SK-N-SH treated with all-trans-retinoic acid at 6 μM for 48 hours (cell line): Measurements from ENCODE around the gene ZC2HC1B.
A peak's percentile ranks its signal among the peaks of the same experiment; 100 is the strongest.

Experiments used
- ATAC-seq: fragments of 200-7000 bp; cut with Tn5 transposase; 3 replicates; pipeline ENCODE4 v1.9.1; 2020; ENCODE audit warnings: mild to moderate bottlenecking, moderate library complexity
- ARNTL ChIP-seq: fragments of 450-650 bp; formaldehyde crosslinking; IDR thresholded peaks from 2 replicates; pipeline ENCODE4 v1.5.0; 2020; ENCODE audit warnings: low read depth, mild to moderate bottlenecking, moderate library complexity, borderline replicate concordance
- BACH2 ChIP-seq: fragments of 250-450 bp; sonication (Bioruptor Pico); IDR thresholded peaks from 2 replicates; pipeline ENCODE4 v1.9.0; 2021; ENCODE audit warnings: mild to moderate bottlenecking, borderline replicate concordance
- CSDC2 ChIP-seq: fragments of 250-450 bp; sonication (Bioruptor Pico); IDR thresholded peaks from 2 replicates; pipeline ENCODE4 v1.5.0; 2020; ENCODE audit warnings: mild to moderate bottlenecking, moderate library complexity
- ESRRG ChIP-seq: fragments of 250-450 bp; sonication (Bioruptor Pico); IDR thresholded peaks from 2 replicates; pipeline ENCODE4 v1.6.1; 2021; ENCODE audit warnings: mild to moderate bottlenecking
- ISL1 ChIP-seq: fragments of 250-450 bp; sonication (Bioruptor Pico); IDR thresholded peaks from 2 replicates; pipeline ENCODE4 v2.1.2; 2022; ENCODE audit warnings: mild to moderate bottlenecking, moderate library complexity
- OSR1 ChIP-seq: fragments of 250-450 bp; sonication (Bioruptor Pico); IDR thresholded peaks from 2 replicates; pipeline ENCODE4 v1.8.0; 2022; ENCODE audit warnings: moderate library complexity, mild to moderate bottlenecking, inconsistent platforms
- PPARA ChIP-seq: fragments of 250-450 bp; sonication (Bioruptor Pico); IDR thresholded peaks from 2 replicates; pipeline ENCODE4 v1.5.0; 2020; ENCODE audit warnings: mild to moderate bottlenecking, borderline replicate concordance
- RARB ChIP-seq: fragments of 250-450 bp; sonication (Bioruptor Pico); IDR thresholded peaks from 2 replicates; pipeline ENCODE4 v1.8.0; 2021; ENCODE audit warnings: mild to moderate bottlenecking, moderate library complexity
- SNAI2 ChIP-seq: fragments of 250-450 bp; sonication (Bioruptor Pico); IDR thresholded peaks from 2 replicates; pipeline ENCODE4 v1.5.0; 2020; ENCODE audit warnings: mild to moderate bottlenecking, moderate library complexity
- TCF4 ChIP-seq: fragments of 250-450 bp; sonication (Bioruptor Pico); IDR thresholded peaks from 2 replicates; pipeline ENCODE4 v1.8.0; 2021; ENCODE audit warnings: mild to moderate bottlenecking, moderate library complexity, borderline replicate concordance
- TOX ChIP-seq: fragments of 250-450 bp; sonication (Bioruptor Pico); IDR thresholded peaks from 2 replicates; pipeline ENCODE4 v1.8.0; 2021; ENCODE audit warnings: mild to moderate bottlenecking, moderate library complexity, borderline replicate concordance
- ZC3H10 ChIP-seq: fragments of 250-450 bp; sonication (Bioruptor Pico); IDR thresholded peaks from 2 replicates; pipeline ENCODE4 v1.5.1; 2021; ENCODE audit warnings: mild to moderate bottlenecking, moderate library complexity
- ZFP3 ChIP-seq: fragments of 250-450 bp; sonication (Bioruptor Pico); IDR thresholded peaks from 2 replicates; pipeline ENCODE4 v1.5.0; 2020; ENCODE audit warnings: mild to moderate bottlenecking, moderate library complexity
- ZFP30 ChIP-seq: fragments of 450-650 bp; formaldehyde crosslinking; IDR thresholded peaks from 2 replicates; pipeline ENCODE4 v1.5.0; 2022; ENCODE audit warnings: mild to moderate bottlenecking, moderate library complexity
- ZNF565 ChIP-seq: fragments of 450-650 bp; formaldehyde crosslinking; conservative IDR thresholded peaks from 2 replicates; pipeline ENCODE4 v1.5.0; 2020; ENCODE audit warnings: low read depth, mild to moderate bottlenecking, moderate library complexity
- ZNF70 ChIP-seq: fragments of 450-650 bp; formaldehyde crosslinking; IDR thresholded peaks from 2 replicates; pipeline ENCODE4 v1.5.0; 2020; ENCODE audit warnings: mild to moderate bottlenecking, moderate library complexity
- ZNF8 ChIP-seq: fragments of 450-650 bp; formaldehyde crosslinking; IDR thresholded peaks from 2 replicates; pipeline ENCODE4 v1.5.0; 2020; ENCODE audit warnings: mild to moderate bottlenecking, moderate library complexity
- TF ChIP-seq, protein P1 (sequence below): fragments of 250-450 bp; sonication (Bioruptor Pico); IDR thresholded peaks from 2 replicates; pipeline ENCODE4 v1.5.1; 2020; ENCODE audit warnings: low read depth, mild to moderate bottlenecking, moderate library complexity
- TF ChIP-seq, protein P2 (sequence below): fragments of 250-450 bp; sonication (Bioruptor Pico); IDR thresholded peaks from 2 replicates; pipeline ENCODE4 v1.5.0; 2020; ENCODE audit warnings: mild to moderate bottlenecking, moderate library complexity
- TF ChIP-seq, protein P3 (sequence below): fragments of 250-450 bp; sonication (Bioruptor Pico); IDR thresholded peaks from 2 replicates; pipeline ENCODE4 v1.5.1; 2021; ENCODE audit warnings: mild to moderate bottlenecking, moderate library complexity
- TF ChIP-seq, protein P4 (sequence below): fragments of 250-450 bp; sonication (Bioruptor Pico); IDR thresholded peaks from 2 replicates; pipeline ENCODE4 v1.8.0; 2020; ENCODE audit warnings: mild to moderate bottlenecking, moderate library complexity, borderline replicate concordance

Gene ZC2HC1B

DNA sequence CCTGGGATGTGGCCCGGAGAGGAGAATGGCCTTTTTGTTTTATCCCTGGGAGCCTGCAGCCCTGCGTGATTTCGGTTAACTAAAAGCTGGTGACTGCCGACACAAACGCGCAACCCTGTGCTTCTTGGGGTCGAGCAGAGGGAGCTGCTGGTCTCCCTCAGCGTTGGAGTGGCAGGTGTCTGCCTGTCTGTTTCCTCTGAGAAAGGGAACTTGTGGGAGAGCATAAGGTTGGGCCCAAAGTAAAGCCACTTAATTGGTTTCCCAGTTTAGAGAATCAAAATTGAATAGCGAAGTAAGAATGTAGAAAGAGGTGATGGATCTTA, 20.6 kb upstream of the ZC2HC1B start:
- TF ChIP-seq, protein P1, sequence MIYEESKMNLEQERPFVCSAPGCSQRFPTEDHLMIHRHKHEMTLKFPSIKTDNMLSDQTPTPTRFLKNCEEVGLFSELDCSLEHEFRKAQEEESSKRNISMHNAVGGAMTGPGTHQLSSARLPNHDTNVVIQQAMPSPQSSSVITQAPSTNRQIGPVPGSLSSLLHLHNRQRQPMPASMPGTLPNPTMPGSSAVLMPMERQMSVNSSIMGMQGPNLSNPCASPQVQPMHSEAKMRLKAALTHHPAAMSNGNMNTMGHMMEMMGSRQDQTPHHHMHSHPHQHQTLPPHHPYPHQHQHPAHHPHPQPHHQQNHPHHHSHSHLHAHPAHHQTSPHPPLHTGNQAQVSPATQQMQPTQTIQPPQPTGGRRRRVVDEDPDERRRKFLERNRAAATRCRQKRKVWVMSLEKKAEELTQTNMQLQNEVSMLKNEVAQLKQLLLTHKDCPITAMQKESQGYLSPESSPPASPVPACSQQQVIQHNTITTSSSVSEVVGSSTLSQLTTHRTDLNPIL (CRISPR knock-in tag) = no peak
- TF ChIP-seq ARNTL (CRISPR knock-in tag) = no peak
- no peak for TF ChIP-seq OSR1 (CRISPR knock-in tag)
- no peak for TF ChIP-seq ISL1 (CRISPR knock-in tag)
- TF ChIP-seq, protein P2, sequence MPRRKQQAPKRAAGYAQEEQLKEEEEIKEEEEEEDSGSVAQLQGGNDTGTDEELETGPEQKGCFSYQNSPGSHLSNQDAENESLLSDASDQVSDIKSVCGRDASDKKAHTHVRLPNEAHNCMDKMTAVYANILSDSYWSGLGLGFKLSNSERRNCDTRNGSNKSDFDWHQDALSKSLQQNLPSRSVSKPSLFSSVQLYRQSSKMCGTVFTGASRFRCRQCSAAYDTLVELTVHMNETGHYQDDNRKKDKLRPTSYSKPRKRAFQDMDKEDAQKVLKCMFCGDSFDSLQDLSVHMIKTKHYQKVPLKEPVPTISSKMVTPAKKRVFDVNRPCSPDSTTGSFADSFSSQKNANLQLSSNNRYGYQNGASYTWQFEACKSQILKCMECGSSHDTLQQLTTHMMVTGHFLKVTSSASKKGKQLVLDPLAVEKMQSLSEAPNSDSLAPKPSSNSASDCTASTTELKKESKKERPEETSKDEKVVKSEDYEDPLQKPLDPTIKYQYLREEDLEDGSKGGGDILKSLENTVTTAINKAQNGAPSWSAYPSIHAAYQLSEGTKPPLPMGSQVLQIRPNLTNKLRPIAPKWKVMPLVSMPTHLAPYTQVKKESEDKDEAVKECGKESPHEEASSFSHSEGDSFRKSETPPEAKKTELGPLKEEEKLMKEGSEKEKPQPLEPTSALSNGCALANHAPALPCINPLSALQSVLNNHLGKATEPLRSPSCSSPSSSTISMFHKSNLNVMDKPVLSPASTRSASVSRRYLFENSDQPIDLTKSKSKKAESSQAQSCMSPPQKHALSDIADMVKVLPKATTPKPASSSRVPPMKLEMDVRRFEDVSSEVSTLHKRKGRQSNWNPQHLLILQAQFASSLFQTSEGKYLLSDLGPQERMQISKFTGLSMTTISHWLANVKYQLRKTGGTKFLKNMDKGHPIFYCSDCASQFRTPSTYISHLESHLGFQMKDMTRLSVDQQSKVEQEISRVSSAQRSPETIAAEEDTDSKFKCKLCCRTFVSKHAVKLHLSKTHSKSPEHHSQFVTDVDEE (CRISPR knock-in tag) = no peak
- TF ChIP-seq ZC3H10 (CRISPR knock-in tag) = no peak
- TF ChIP-seq CSDC2 (CRISPR knock-in tag) = no peak
- TF ChIP-seq RARB = no peak
- TF ChIP-seq, protein P3, sequence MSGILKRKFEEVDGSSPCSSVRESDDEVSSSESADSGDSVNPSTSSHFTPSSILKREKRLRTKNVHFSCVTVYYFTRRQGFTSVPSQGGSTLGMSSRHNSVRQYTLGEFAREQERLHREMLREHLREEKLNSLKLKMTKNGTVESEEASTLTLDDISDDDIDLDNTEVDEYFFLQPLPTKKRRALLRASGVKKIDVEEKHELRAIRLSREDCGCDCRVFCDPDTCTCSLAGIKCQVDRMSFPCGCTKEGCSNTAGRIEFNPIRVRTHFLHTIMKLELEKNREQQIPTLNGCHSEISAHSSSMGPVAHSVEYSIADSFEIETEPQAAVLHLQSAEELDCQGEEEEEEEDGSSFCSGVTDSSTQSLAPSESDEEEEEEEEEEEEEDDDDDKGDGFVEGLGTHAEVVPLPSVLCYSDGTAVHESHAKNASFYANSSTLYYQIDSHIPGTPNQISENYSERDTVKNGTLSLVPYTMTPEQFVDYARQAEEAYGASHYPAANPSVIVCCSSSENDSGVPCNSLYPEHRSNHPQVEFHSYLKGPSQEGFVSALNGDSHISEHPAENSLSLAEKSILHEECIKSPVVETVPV (CRISPR knock-in tag) = no peak
- TF ChIP-seq ZFP3 (CRISPR knock-in tag) = no peak
- no peak for TF ChIP-seq ZFP30 (CRISPR knock-in tag)
- TF ChIP-seq TOX (CRISPR knock-in tag) = no peak
- no peak for TF ChIP-seq ZNF565 (CRISPR knock-in tag)
- TF ChIP-seq, all 23 proteins: peak for 0
- ATAC-seq = peak; percentile 20

DNA sequence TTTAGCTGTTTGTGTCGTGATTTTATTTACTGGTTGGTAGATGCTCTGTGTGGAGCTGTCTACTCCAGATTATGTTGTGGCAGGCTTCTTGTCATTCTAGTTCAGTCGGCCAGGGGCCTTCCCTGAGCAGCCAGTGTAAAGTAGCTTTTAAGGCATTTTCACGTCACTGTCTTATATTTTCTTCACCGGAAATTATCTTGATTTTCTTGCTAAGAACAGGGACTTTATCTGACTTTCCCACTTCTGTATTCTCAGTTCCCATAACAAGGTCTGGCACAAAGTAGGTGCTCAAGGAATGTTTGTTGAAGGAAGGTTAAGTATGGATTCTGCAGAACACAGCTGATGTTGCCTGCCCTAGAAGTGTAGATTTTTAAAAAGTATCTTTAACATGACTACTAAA, 20.3 kb upstream of the ZC2HC1B start:
- ATAC-seq = peak; percentile 22; the same call in 2 of the 3 replicates
- TF ChIP-seq, protein P1 (CRISPR knock-in tag) = no peak
- TF ChIP-seq ZNF70 (no peak), ESRRG (CRISPR knock-in tag) (no peak), ZNF8 (CRISPR knock-in tag) (no peak)
- TF ChIP-seq, protein P3 (CRISPR knock-in tag) = no peak

DNA sequence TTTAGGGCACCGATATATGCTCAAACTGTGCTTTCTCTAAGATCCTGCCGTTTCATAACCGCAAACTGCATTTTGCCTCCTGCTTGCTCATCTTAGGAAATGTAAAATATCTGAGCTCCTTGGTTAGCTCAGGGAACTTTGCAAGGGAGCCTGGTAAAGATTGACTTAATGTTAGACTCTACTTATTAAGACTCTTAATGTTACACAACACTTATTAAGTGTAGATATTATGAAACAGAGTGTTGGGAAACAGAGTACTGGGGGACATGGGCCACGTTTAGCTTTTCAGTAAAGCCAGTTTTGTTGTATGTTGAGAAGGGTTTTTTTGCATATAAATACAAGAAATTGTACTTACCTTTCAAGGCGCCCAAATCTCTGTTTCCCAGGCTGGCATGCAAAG, 19.2 kb upstream of the ZC2HC1B start:
- ATAC-seq = no peak
- TF ChIP-seq, protein P4, sequence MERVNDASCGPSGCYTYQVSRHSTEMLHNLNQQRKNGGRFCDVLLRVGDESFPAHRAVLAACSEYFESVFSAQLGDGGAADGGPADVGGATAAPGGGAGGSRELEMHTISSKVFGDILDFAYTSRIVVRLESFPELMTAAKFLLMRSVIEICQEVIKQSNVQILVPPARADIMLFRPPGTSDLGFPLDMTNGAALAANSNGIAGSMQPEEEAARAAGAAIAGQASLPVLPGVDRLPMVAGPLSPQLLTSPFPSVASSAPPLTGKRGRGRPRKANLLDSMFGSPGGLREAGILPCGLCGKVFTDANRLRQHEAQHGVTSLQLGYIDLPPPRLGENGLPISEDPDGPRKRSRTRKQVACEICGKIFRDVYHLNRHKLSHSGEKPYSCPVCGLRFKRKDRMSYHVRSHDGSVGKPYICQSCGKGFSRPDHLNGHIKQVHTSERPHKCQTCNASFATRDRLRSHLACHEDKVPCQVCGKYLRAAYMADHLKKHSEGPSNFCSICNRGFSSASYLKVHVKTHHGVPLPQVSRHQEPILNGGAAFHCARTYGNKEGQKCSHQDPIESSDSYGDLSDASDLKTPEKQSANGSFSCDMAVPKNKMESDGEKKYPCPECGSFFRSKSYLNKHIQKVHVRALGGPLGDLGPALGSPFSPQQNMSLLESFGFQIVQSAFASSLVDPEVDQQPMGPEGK (CRISPR knock-in tag) = no peak
- TF ChIP-seq BACH2 (no peak), ARNTL (CRISPR knock-in tag) (no peak), RARB (no peak), ISL1 (CRISPR knock-in tag) (no peak), ZNF70 (no peak), ZNF8 (CRISPR knock-in tag) (no peak), SNAI2 (CRISPR knock-in tag) (no peak), TCF4 (no peak), PPARA (CRISPR knock-in tag) (no peak), ZNF565 (CRISPR knock-in tag) (no peak)
- TF ChIP-seq, protein P1 (CRISPR knock-in tag) = no peak
- TF ChIP-seq, protein P2 (CRISPR knock-in tag) = no peak
- TF ChIP-seq, protein P3 (CRISPR knock-in tag) = no peak
